ENCODE results near the gene ECT2.

The ECT2 gene

DNA sequence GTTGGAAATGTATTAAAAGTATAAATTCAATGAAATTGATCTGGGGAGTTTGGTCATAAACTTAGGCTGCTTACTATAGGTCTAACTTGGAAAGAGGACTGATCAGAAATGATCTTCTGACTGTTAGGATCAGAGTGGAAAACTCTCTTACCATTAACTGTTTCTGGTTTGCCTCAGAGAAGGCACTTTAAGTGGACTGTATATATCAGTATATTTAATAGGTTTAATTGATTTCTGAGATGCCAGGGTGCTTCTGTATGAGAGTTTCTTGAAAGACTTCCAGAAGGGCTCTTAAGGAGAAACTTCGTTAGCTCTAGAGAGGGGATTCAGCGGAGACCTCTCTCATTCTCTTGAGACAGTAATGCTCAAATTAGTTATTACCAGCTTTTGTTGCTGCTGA is 36.5 kb downstream of the ECT2 start:
- DNase-seq: no peak
- H3K36me3 ChIP-seq: peaks cover 39% of the 10 kb centered on the region

DNA sequence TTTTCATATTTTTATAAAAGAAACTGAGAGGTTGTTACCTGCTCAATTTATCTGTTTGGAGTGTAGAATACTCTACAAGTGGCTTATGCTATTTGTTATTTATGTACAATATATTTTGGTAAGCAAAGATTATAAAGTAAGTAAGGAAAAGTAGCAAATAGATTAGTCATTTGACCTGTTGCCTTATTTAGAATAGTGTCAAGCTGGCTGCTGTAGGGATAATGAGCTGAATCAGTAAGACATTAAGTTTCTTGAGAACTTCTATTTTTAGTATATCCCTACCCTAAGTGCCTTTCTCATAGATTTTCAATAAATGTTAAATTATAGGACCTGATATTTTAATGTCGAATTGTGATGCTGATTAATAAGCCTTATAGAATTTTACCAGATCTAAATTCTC is 37.2 kb downstream of the ECT2 start:
- H3K27me3 ChIP-seq: no peaks in the 10 kb centered on the region
- peaks cover 41% of the 10 kb centered on the region for H3K36me3 ChIP-seq
- no peak for TF ChIP-seq CTCF (IDR thresholded peaks at IDR 0.05; ENCODE audit: low read depth, low read length)
- no peaks in the 10 kb centered on the region for H3K9me3 ChIP-seq
- H3K4me3 ChIP-seq (ENCODE audit: low read depth, low read length): no peak overlapping the region
- H3K4me1 ChIP-seq: no peaks in the 10 kb centered on the region
- no peak for DNase-seq

More for the DNA sequence above, 36.5 kb downstream of the ECT2 start:
- no peaks in the 10 kb centered on the region for H3K9me3 ChIP-seq
- no peak for TF ChIP-seq CTCF (IDR thresholded peaks at IDR 0.05; ENCODE audit: low read depth, low read length)
- no peak overlapping the region for H3K4me3 ChIP-seq (ENCODE audit: low read depth, low read length)
- no peaks in the 10 kb centered on the region for H3K27me3 ChIP-seq
- no peaks in the 10 kb centered on the region for H3K4me1 ChIP-seq

- Histone ChIP-seq H3K4me3 (ENCODE audit: low read depth, low read length) (no peak overlapping the region), H3K27me3 (no peaks in the 10 kb centered on the region), H3K9me3 (no peaks in the 10 kb centered on the region), H3K36me3 (peaks cover 12% of the 10 kb centered on the region), H3K4me1 (peaks cover 7% of the 10 kb centered on the region)
- no peak for DNase-seq
- no peak for TF ChIP-seq CTCF (IDR thresholded peaks at IDR 0.05; ENCODE audit: low read depth, low read length)
These were observed 48.7 kb downstream of the ECT2 start for GRCh38 chr3:172799246-172799645.

DNA sequence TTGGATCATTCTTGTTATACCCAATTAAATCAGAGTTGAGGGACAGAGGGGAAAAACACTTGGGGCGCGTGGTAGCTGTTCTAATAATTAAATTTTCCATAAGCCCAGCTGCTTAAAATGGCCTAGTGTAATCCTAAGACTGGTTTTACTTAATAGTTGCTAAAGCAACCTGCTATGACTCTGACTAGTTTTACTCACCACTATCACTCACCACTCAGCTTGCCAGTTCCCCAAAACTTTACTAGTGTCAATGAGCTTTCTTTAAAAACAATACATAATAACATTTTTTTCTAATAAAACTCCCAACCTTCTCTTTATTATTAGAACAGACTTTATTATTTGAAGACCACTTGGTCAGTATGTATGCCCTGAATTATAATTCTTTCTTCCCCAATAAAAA is 49.6 kb downstream of the ECT2 start:
- Histone ChIP-seq H3K4me1 (peaks cover 7% of the 10 kb centered on the region), H3K4me3 (ENCODE audit: low read depth, low read length) (no peak overlapping the region), H3K9me3 (no peaks in the 10 kb centered on the region), H3K36me3 (peaks cover 9% of the 10 kb centered on the region), H3K27me3 (no peaks in the 10 kb centered on the region)
- no peak for DNase-seq
- no peak for TF ChIP-seq CTCF (IDR thresholded peaks at IDR 0.05; ENCODE audit: low read depth, low read length)

GRCh38 chr3:172803489-172803888 is 53.0 kb downstream of the ECT2 start:
- Histone ChIP-seq H3K4me1 (peaks cover 7% of the 10 kb centered on the region), H3K27me3 (no peaks in the 10 kb centered on the region), H3K4me3 (ENCODE audit: low read depth, low read length) (no peak overlapping the region), H3K9me3 (no peaks in the 10 kb centered on the region), H3K36me3 (peaks cover 17% of the 10 kb centered on the region)
- no peak for DNase-seq
- no peak for TF ChIP-seq CTCF (IDR thresholded peaks at IDR 0.05; ENCODE audit: low read depth, low read length)

GRCh38 chr3:172804323-172804722 is 53.8 kb downstream of the ECT2 start:
- no peak for DNase-seq
- TF ChIP-seq CTCF (IDR thresholded peaks at IDR 0.05; ENCODE audit: low read depth, low read length): no peak
- H3K9me3 ChIP-seq: no peaks in the 10 kb centered on the region

More at GRCh38 chr3:172804323-172804722, 53.8 kb downstream of the ECT2 start:
- Histone ChIP-seq H3K36me3 (peaks cover 22% of the 10 kb centered on the region), H3K4me3 (ENCODE audit: low read depth, low read length) (no peak overlapping the region), H3K4me1 (peaks cover 4% of the 10 kb centered on the region), H3K27me3 (no peaks in the 10 kb centered on the region)
